AG10803 (cell line): ENCODE data around the gene SMIM15.
"Not testable (repeated sequence)": the region's sequence is repeated elsewhere in the genome, so short reads cannot be mapped to it uniquely, and the experiment has no call there.

Experiments
- DNase-seq: peaks from one replicate; pipeline ENCODE4 v3.0.0; 2010; ENCODE audit warnings: low read depth
- H3K4me3 ChIP-seq: 2 replicates; pipeline ENCODE4 v1.5.1; 2011; ENCODE audit warnings: mild to moderate bottlenecking, low read length, control low read depth
- TF ChIP-seq, protein P1 (sequence below): conservative IDR thresholded peaks from 2 replicates; pipeline ENCODE4 v1.5.1; 2011; ENCODE audit warnings: mild to moderate bottlenecking, low read length, control low read depth, inconsistent platforms

SMIM15 gene, protein sequence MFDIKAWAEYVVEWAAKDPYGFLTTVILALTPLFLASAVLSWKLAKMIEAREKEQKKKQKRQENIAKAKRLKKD

DNA sequence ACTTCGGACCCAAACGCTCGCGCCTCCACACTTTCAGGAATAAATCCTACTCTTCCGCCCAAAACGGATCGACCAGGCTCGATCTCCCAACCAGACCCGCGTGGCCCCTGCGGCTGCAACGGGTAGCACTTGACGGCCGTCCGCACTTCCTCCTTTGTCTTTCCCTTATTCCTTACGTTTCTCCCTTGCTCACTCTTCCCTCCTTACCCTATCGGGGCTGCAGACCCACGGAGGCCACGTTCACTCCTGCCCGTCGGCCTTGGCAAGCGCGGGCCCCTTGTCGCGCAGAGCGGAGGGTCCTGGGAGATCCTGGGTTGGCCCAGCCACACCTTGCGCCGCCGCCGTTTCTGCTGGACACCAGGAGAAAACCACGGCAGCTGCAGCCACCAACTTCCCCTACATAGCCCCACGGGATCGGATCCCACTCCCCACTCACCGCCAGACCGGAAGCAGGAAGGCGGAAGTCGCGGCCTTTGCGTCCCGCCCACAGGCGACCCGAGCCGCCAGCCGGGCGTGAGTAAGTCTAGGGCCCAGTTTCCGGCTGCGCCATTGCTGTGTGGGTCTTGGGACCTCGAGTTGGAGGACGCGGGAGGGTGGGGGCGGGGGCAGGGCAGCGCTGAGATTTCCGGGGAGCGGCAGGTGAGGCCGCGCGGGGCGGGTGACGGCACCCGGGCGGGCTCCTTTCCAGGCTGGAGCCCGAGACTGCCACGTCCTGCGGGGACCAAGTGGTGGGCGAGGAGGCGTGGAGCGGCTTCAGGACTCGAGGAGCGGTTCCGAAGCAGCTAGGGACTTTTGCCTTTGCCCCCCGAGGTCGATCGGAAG lies at the start of gene SMIM15:
SMIM15 (minus strand) TSS at position 459 of the 822 bp plus-strand sequence. CDS start 2,297 bp downstream, outside the sequence.
- peak within 1 kb of the TSS; percentile 91 for H3K4me3 ChIP-seq
- DNase-seq: peak; percentile 87
- TF ChIP-seq, protein P1, sequence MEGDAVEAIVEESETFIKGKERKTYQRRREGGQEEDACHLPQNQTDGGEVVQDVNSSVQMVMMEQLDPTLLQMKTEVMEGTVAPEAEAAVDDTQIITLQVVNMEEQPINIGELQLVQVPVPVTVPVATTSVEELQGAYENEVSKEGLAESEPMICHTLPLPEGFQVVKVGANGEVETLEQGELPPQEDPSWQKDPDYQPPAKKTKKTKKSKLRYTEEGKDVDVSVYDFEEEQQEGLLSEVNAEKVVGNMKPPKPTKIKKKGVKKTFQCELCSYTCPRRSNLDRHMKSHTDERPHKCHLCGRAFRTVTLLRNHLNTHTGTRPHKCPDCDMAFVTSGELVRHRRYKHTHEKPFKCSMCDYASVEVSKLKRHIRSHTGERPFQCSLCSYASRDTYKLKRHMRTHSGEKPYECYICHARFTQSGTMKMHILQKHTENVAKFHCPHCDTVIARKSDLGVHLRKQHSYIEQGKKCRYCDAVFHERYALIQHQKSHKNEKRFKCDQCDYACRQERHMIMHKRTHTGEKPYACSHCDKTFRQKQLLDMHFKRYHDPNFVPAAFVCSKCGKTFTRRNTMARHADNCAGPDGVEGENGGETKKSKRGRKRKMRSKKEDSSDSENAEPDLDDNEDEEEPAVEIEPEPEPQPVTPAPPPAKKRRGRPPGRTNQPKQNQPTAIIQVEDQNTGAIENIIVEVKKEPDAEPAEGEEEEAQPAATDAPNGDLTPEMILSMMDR: 0 out of 2 replicates have a peak, but pooled peaks have one; percentile 9

DNA sequence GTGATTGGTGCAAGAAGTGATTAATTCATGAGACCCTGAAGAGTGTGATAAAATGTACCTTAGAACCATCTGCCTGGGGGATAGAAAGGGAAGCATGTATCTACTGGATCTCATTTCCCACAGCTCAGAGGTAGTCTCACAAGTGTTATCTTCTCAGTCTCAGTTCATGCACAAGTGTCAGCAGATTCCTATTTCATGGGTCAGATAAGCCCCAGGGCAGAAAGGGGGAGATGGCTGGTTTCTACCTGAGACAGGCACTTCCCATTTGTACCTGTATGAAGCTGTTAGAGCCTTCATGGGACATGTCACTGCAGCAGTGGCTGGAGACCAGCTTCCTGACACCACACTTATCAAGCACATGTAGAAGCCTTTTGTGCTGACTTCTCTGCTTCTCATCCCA lies 45.6 kb upstream of the SMIM15 start:
- TF ChIP-seq, protein P1: no peak
- no peak for DNase-seq
- no peak overlapping the region for H3K4me3 ChIP-seq

DNA sequence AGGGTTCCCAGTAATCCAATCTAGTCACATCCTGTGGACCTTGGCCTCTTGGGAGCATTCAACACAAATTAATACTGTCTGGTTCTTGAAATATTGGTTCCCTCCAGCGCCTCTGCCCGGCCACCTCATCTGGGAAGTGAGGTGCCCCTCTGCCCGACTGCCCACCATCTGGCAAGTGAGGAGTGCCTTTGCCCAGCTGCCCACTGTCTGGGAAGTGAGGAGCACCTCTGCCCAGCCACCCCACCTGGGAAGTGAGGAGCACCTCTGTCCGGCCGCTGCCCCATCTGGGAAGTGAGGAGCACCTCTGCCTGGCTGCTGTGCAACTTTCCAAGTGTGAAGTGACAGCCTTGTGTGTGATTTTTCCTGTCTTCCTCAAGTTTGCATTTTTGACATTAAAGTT lies 42.7 kb upstream of the SMIM15 start:
- no peak for DNase-seq
- H3K4me3 ChIP-seq: no peak overlapping the region
- TF ChIP-seq, protein P1: no peak

DNA sequence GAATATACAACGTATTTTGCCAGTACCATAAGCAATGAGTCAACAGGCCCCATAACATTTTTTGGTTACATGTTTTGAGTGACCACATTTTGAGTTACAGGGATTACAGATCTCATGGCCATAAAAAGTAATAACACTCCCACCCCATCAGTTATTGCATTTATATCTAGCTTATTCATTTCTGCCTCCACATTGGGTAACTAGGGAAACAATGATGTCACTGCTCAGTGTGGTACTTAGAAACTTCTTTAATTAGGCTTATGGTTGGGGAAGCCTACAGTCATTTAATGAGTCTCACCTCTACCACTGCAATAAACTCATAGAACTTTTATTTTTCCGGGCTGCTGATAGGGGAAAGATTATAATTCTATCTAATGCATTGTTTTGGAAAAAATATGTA lies 39.9 kb upstream of the SMIM15 start:
- TF ChIP-seq, protein P1: no peak
- no peak overlapping the region for H3K4me3 ChIP-seq
- peak; percentile 38 for DNase-seq

DNA sequence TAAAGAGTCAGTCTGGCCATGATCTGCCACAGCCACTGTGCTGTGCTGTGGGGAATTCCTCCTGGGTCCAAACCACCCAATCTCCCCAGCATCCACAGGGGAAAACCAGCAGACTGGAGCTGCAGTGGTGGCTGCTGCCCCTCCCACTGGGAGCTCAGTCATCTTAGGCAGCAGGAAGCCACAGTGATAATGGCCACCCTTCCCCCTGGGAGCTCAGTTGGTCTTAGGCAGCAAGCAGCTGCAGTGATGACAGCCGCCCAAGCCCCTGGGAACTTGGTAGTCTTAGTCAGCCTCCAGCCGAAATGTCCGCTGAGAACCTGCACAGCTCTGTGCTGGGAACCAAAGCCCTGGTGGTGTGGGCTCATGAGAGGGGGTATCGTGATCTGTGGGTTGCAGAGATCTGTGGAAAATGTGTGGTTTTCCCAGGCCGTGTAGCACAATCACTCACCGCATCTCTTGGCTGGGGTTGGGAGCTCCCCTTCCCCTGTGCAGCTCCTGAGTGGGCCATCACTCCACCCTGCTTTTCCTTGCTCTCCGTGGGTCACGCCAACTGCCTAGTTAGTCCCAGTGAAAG lies 38.4 kb upstream of the SMIM15 start:
- DNase-seq: peak; percentile 2
- no peak overlapping the region for H3K4me3 ChIP-seq
- TF ChIP-seq, protein P1: no peak

DNA sequence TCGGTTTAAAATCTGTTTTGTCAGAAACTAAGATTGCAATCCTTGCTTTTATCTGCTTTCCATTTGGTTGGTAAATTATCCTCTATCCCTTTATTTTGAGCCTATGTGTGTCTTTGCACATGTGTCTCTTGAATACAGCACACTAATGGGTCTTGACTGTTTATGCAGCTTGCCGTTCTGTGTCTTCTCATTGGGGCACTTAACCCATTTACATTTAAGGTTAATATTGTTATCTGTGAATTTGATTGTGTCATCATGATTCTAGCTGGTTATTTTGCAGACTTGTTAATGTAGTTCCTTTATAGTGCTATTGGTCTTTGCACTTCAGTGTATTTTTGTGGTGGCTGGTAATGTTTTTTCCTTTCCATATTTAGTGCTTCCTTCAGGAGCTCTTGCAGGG lies 36.3 kb upstream of the SMIM15 start:
- DNase-seq: no peak
- TF ChIP-seq, protein P1: no peak
- H3K4me3 ChIP-seq: no peak overlapping the region

DNA sequence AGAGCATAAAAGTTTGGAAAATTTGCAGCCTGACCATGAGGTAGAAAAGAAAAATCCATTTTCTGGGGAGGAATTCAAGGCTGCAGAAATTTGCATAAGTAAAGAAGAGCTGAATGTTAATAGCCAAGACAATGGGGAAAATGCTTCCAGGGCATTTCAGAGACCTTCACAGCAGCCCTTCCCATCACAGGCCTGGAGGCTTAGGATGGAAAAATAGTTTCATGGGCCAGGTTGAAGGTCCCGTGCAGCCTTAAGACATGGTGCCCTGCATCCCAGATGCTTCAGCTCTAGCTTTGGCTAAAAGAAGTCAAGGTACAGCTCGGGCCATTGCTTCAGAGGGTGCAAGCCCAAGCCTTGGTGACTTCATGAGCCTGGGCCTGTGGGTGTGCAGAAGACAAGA lies 25.6 kb upstream of the SMIM15 start:
- DNase-seq, H3K4me3 ChIP-seq: not testable (repeated sequence)

DNA sequence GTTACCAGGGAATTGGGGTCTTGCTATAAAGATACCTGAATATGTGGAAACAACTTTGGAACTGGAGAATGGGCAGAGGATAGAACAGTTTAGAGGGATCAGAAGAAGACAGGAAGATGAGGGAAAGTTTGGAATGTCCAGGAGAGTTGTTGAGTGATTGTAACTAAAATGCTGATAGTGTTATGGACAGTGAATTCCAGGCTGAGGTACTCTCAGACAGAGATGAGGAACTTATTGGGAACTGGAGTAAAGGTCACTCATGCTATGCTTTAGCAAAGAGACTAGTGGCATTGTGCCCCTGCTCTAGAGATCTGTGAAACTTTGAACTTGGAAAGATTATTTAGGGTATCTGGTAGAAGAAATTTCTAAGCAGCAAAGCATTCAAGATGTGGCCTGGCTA lies 25.1 kb upstream of the SMIM15 start:
- H3K4me3 ChIP-seq, DNase-seq: not testable (repeated sequence)
